K562 (cell line): ENCODE data around the gene RCC2. TPM values are rescaled to one million over a fixed set of nuclear protein-coding genes. Genes with fewer than 3 reads are reported as not detected.
A peak's percentile ranks its signal among the peaks of the same experiment; 100 is the strongest.

Experiments used
- CREB1 ChIP-seq, 2 experiments: sonication (generic) in 1 of 2; formaldehyde crosslinking in 1 of 2; IDR thresholded peaks; 2 replicates each; pipeline versions ENCODE4 v1.6.1 to v1.8.0; 2012 to 2022; ENCODE audit warnings: inconsistent platforms in 1 of 2, mild to moderate bottlenecking in 1 of 2, missing genetic modification reagents in 1 of 2, moderate library complexity in 1 of 2
- HBP1 ChIP-seq: fragments of 450-650 bp; formaldehyde crosslinking; IDR thresholded peaks from 2 replicates; pipeline ENCODE4 v1.4.0; 2022; ENCODE audit warnings: missing genetic modification characterization
- MAZ ChIP-seq, 2 experiments: fragments of 450-650 bp in 1 of 2; sonication (generic) in 1 of 2; formaldehyde crosslinking; IDR thresholded peaks in 1 of 2; conservative IDR thresholded peaks in 1 of 2; 2 replicates each; pipeline versions ENCODE4 v1.4.0 to v1.5.0; 2020; ENCODE audit warnings: mild to moderate bottlenecking in 1 of 2, missing genetic modification reagents in 1 of 2
- NR2C2 ChIP-seq, 2 experiments: fragments of 200-800 bp in 1 of 2; sonication (Bioruptor generic) in 1 of 2; sonication (generic) in 1 of 2; formaldehyde crosslinking in 1 of 2; IDR thresholded peaks; 2 replicates each; pipeline versions ENCODE4 v1.6.1 to v1.8.0; 2016 to 2022; ENCODE audit warnings: mild to moderate bottlenecking in 1 of 2, missing compliant biosample characterization in 1 of 2, missing genetic modification characterization in 1 of 2, missing genetic modification reagents in 1 of 2
- POLR2AphosphoS2 ChIP-seq: IDR thresholded peaks from 2 replicates; pipeline ENCODE4 v1.6.1; 2012; ENCODE audit warnings: low read length, improper control_type of control experiment
- POLR2G ChIP-seq: fragments of 200-400 bp; formaldehyde crosslinking; IDR thresholded peaks from 2 replicates; pipeline ENCODE4 v1.6.1; 2017; ENCODE audit warnings: low read depth, mild to moderate bottlenecking, antibody characterized with exemption, low read length, moderate library complexity
- PPARD ChIP-seq: fragments of 250-450 bp; sonication (Bioruptor Pico); IDR thresholded peaks from 2 replicates; pipeline ENCODE4 v1.8.0; 2022; ENCODE audit warnings: inconsistent platforms, mild to moderate bottlenecking, moderate library complexity
- PRDM10 ChIP-seq: fragments of 450-650 bp; IDR thresholded peaks from 2 replicates; pipeline ENCODE4 v1.6.1; 2018; ENCODE audit not compliant: partially characterized antibody
- RBM22 ChIP-seq: fragments of 200-400 bp; formaldehyde crosslinking; IDR thresholded peaks from 2 replicates; pipeline ENCODE4 v1.6.1; 2018; ENCODE audit warnings: low read length, low read depth; ENCODE audit not compliant: poor library complexity, severe bottlenecking
- SOX6 ChIP-seq: fragments of 450-650 bp; IDR thresholded peaks from 2 replicates; pipeline ENCODE4 v1.6.1; 2014; ENCODE audit warnings: mild to moderate bottlenecking
- TCF7 ChIP-seq: sonication (generic); IDR thresholded peaks from 2 replicates; pipeline ENCODE4 v1.6.1; 2016; ENCODE audit warnings: antibody characterized with exemption, borderline replicate concordance
- THAP7 ChIP-seq: fragments of 250-450 bp; sonication (Bioruptor Pico); IDR thresholded peaks from 2 replicates; pipeline ENCODE4 v1.5.0; 2021
- TRIM28 ChIP-seq: fragments of 450-650 bp; IDR thresholded peaks from 2 replicates; pipeline ENCODE4 v1.6.1; 2017
- TSHZ1 ChIP-seq: fragments of 250-450 bp; sonication (Bioruptor Pico); IDR thresholded peaks from 2 replicates; pipeline ENCODE4 v1.4.0; 2020; ENCODE audit warnings: mild to moderate bottlenecking, moderate library complexity
- ZNF143 ChIP-seq: sonication (generic); formaldehyde crosslinking; IDR thresholded peaks from 2 replicates; pipeline ENCODE4 v1.9.0; 2022; ENCODE audit warnings: mild to moderate bottlenecking, missing genetic modification reagents
- polyA plus RNA-seq, 8 experiments: library from polyadenylated mRNA; depleted of rRNA in 4 of 8; stranded (reverse) in 5 of 8; unstranded in 3 of 8; fragments of >200 nt; fragmentation: Nextera tagmentation in 2 of 8; fragmentation: Illumina TruSeq in 1 of 8; extraction: Ambion mirVana in 2 of 8; extraction: Trizol in 1 of 8; gene quantifications; 2 replicates each; pipeline versions ENCODE4 v1.2.1 to v1.2.3, GENCODE V29; 2011 to 2014; ENCODE audit warnings: inconsistent platforms in 1 of 8, missing spikeins in 1 of 8
- total RNA-seq, 7 experiments: library from RNA; depleted of rRNA in 6 of 7; stranded (reverse); fragments of >200 nt in 6 of 7; fragmentation: Illumina TruSeq in 2 of 7; extraction: Trizol in 2 of 7; gene quantifications; 2 replicates each; pipeline versions ENCODE4 v1.2.1 to v1.2.3, GENCODE V29; 2011 to 2021; ENCODE audit warnings: low replicate concordance in 1 of 7

The RCC2 gene
- total and polyA plus RNA-seq, 9 of the 15 experiments (the other 6 are each of a cell fraction or from before 2014, with no cell fraction given), result 31.8 to 292 (median 116) TPM

- TF ChIP-seq NR2C2 (CRISPR knock-in tag; IDR thresholded peaks at IDR 0.05) (no peak), NR2C2 (tag; IDR thresholded peaks at IDR 0.05) (peak; percentile 58; the same call in 1 of the 2 replicates), TCF7 (0 out of 2 replicates have a peak, but pooled peaks have one; percentile 40), PRDM10 (no peak), POLR2AphosphoS2 (peak; percentile 95), PPARD (CRISPR knock-in tag) (no peak), THAP7 (CRISPR knock-in tag) (peak; percentile 60; the same call in 1 of the 2 replicates), ZNF143 (CRISPR knock-in tag) (peak; percentile 35; the same call in 1 of the 2 replicates), TSHZ1 (no peak), HBP1 (0 out of 2 replicates have a peak, but pooled peaks have one; percentile 45), MAZ (CRISPR knock-in tag; conservative IDR thresholded peaks at IDR 0.05 in 1 of 2, IDR thresholded peaks at IDR 0.05 in 1 of 2) (peak in 1 of 2 experiments; percentile 30; a peak in 2 of 4 replicates), CREB1 (IDR thresholded peaks at IDR 0.05) (0 out of 2 replicates have a peak, but pooled peaks have one; percentile 25), CREB1 (CRISPR knock-in tag; IDR thresholded peaks at IDR 0.05) (no peak), TRIM28 (no peak), SOX6 (0 out of 2 replicates have a peak, but pooled peaks have one; percentile 34), RBM22 (peak; percentile 80), POLR2G (peak; percentile 72)
These were observed 33.3 kb downstream of the RCC2 start (continued) for GRCh38 chr1:17405898-17406759.
